Fibroblast of pulmonary artery (primary cell): ENCODE data around the gene KIAA1328.

Experiments used
- DNase-seq: peaks from one replicate; pipeline ENCODE4 v3.0.0-alpha.2; 2010; ENCODE audit warnings: low read depth
- H3K4me3 ChIP-seq: replicated peaks from 2 replicates; pipeline ENCODE4 v1.5.1; 2011; ENCODE audit warnings: low read depth, mild to moderate bottlenecking, control low read depth, low read length, moderate library complexity
- TF ChIP-seq, protein P1 (sequence below): IDR thresholded peaks from 2 replicates; pipeline ENCODE4 v1.5.1; 2011; ENCODE audit warnings: mild to moderate bottlenecking, control low read depth, low read length, inconsistent platforms; ENCODE audit errors: missing control alignments

Gene KIAA1328

DNA sequence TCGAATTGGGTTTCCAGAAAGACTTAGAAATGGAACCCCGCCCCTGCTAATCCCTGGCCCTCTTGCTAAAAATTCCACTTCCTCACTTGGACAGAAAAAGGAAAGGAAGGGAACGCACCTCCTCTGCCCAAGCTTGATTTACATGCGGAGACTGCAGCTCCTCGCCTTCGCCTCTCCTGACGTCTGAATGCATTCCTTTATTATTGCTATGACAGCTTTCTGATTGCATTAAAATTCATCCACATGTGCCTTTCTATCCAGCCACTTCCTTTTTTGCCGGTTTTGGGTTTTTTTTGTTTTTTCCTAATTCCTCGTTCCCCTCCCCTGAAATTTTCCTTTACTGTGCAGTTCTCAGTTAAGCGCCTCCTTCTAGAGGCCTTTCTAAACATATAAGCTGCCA, 448.9 kb downstream of the KIAA1328 start:
- no peak overlapping the region for H3K4me3 ChIP-seq
- TF ChIP-seq, protein P1, sequence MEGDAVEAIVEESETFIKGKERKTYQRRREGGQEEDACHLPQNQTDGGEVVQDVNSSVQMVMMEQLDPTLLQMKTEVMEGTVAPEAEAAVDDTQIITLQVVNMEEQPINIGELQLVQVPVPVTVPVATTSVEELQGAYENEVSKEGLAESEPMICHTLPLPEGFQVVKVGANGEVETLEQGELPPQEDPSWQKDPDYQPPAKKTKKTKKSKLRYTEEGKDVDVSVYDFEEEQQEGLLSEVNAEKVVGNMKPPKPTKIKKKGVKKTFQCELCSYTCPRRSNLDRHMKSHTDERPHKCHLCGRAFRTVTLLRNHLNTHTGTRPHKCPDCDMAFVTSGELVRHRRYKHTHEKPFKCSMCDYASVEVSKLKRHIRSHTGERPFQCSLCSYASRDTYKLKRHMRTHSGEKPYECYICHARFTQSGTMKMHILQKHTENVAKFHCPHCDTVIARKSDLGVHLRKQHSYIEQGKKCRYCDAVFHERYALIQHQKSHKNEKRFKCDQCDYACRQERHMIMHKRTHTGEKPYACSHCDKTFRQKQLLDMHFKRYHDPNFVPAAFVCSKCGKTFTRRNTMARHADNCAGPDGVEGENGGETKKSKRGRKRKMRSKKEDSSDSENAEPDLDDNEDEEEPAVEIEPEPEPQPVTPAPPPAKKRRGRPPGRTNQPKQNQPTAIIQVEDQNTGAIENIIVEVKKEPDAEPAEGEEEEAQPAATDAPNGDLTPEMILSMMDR: no peak
- DNase-seq: no peak
